Right lobe of liver (tissue), 6 donors: ENCODE results near the gene OR12D3. TPM values are rescaled to one million over a fixed set of nuclear protein-coding genes. Genes with fewer than 3 reads are reported as not detected.

Experiments used
- ATAC-seq, 4 donors: fragments of 200-7000 bp; cut with Tn5 transposase; one replicate each; pipeline ENCODE4 v1.9.1; 2020; ENCODE audit warnings: mild to moderate bottlenecking in 4 of 4, moderate library complexity in 4 of 4
- DNase-seq, 3 donors: peaks; one replicate each; pipeline ENCODE4 v3.0.0-alpha.2; 2020
- H3K27ac ChIP-seq, 3 donors: fragments of 200-600 bp; one replicate each; pipeline ENCODE4 v1.8.0; 2022
- H3K27me3 ChIP-seq, 2 donors: fragments of 200-600 bp; one replicate each; pipeline ENCODE4 v1.8.0; 2022
- H3K36me3 ChIP-seq, 4 donors: fragments of 200-600 bp; sonication (generic) in 1 of 4; one replicate each; pipeline versions ENCODE4 v1.5.1 to v1.8.0; 2017 to 2022; ENCODE audit warnings: control low read depth in 1 of 4
- H3K4me1 ChIP-seq, 4 donors: fragments of 200-600 bp; sonication (generic) in 1 of 4; one replicate each; pipeline versions ENCODE4 v1.5.1 to v1.8.0; 2017 to 2022; ENCODE audit warnings: control low read depth in 1 of 4
- H3K4me3 ChIP-seq, 3 donors: fragments of 200-600 bp; one replicate each; pipeline ENCODE4 v1.8.0; 2022
- H3K9me3 ChIP-seq, 4 donors: fragments of 200-600 bp; sonication (generic) in 1 of 4; one replicate each; pipeline versions ENCODE4 v1.5.1 to v1.8.0; 2017 to 2022; ENCODE audit warnings: control low read depth in 1 of 4
- POLR2A ChIP-seq: fragments of 450-650 bp; IDR thresholded peaks from one replicate; pipeline ENCODE4 v1.6.1; 2017; ENCODE audit warnings: antibody characterized with exemption, mild to moderate bottlenecking
- WGBS: methylation state at CpG from one replicate; pipeline ENCODE4 v1.1.6; 2018; ENCODE audit warnings: low coverage, low lambda C conversion rate; ENCODE audit not compliant: insufficient coverage; ENCODE audit errors: missing lambda C conversion rate; 5-methylcytosine and 5-hydroxymethylcytosine counted together
- intact Hi-C, 2 donors: fragments of 100-400 bp; cut with DNase I; formaldehyde crosslinking; loops; one replicate each; pipeline versions ENCODE4 v1.11.2 to v1.14.1; 2022
- total RNA-seq, 6 experiments: library from RNA; depleted of rRNA in 2 of 6; stranded (reverse); fragments of >200 nt in 2 of 6; fragmentation: NEBNext Ultra II Directional in 3 of 6; extraction: Animal tissue kit (Norgen Biotek cat#: 25700) in 3 of 6; gene quantifications; one replicate each; pipeline versions ENCODE4 v1.1.0 to v1.2.4, GENCODE V29; 2016 to 2023
- TF ChIP-seq, protein P1 (sequence below), 4 donors: fragments of 200-600 bp in 3 of 4; fragments of 450-650 bp in 1 of 4; IDR thresholded peaks; one replicate each; pipeline versions ENCODE4 v1.5.1 to v1.8.0; 2016 to 2022; ENCODE audit warnings: antibody characterized with exemption in 4 of 4, mild to moderate bottlenecking in 2 of 4
- donor health status: DM: no; HTN: yes; CAD: no.
- donor health status: DM: no; HTN: no; CAD: no.
- donor health status: DM: no; HTN: no; CAD: no.
- donor health status: DM: no; HTN: yes; CAD: no.
- donor health status: DM: no; HTN: yes; CAD: no.

OR12D3 gene
- total RNA-seq, 6 experiments from 2014 or later = not detected

DNA sequence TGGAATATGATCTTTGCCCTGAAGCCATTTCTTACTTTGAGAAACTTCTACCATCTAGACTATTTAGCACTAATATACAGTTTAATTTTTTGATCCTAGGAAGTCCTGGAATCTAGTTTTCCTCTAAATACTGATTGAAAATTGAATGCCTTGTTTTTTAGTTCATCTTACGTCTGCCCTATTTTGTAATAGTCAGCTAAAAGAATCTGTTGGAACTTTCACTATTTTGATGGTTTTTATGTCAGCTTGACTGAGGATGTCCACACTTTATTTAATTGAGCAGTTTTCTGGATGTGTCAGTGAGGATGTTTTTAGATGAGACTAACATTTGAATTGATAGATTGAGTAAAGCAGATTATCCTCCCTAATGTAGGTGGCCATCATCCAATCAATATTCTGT lies 28.7 kb upstream of the OR12D3 start:
- Histone ChIP-seq H3K4me1 (no peaks in the 10 kb centered on the region), H3K36me3 (no peaks in the 10 kb centered on the region), H3K4me3 (no peak overlapping the region), H3K27me3 (no peaks in the 10 kb centered on the region), H3K27ac (no peak overlapping the region), H3K9me3 (no peaks in the 10 kb centered on the region)
- no peak for ATAC-seq
- intact Hi-C loops = no loop called here
- no peak for TF ChIP-seq POLR2A
- TF ChIP-seq, protein P1, sequence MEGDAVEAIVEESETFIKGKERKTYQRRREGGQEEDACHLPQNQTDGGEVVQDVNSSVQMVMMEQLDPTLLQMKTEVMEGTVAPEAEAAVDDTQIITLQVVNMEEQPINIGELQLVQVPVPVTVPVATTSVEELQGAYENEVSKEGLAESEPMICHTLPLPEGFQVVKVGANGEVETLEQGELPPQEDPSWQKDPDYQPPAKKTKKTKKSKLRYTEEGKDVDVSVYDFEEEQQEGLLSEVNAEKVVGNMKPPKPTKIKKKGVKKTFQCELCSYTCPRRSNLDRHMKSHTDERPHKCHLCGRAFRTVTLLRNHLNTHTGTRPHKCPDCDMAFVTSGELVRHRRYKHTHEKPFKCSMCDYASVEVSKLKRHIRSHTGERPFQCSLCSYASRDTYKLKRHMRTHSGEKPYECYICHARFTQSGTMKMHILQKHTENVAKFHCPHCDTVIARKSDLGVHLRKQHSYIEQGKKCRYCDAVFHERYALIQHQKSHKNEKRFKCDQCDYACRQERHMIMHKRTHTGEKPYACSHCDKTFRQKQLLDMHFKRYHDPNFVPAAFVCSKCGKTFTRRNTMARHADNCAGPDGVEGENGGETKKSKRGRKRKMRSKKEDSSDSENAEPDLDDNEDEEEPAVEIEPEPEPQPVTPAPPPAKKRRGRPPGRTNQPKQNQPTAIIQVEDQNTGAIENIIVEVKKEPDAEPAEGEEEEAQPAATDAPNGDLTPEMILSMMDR (IDR thresholded peaks at IDR 0.05) = no peak
- WGBS = 73% methylated on average over 1 of the region's 1 CpG
- DNase-seq = no peak

DNA sequence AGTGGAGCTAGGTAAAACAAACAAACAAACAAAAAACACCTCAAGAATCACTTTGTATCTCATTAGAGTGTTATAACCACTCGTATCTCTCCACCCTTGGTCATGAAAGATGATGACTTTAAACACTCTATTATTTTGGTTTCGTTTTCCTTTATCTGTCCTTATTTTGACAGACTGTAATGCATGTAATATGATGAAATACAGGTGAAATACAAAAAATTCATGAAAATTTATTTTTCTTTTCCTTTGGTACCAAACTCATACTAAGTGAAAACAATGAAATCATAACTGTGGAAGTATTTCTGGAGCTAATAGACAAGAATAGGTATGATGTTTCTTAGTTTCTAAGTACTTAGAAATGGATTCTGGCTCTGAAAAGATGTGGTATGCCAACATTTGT lies 24.4 kb upstream of the OR12D3 start:
- Histone ChIP-seq H3K9me3 (no peaks in the 10 kb centered on the region), H3K36me3 (no peaks in the 10 kb centered on the region), H3K27ac (no peak overlapping the region), H3K27me3 (no peaks in the 10 kb centered on the region), H3K4me1 (no peaks in the 10 kb centered on the region), H3K4me3 (no peak overlapping the region)
- 54% methylated on average over 2 of the region's 2 CpGs for WGBS
- intact Hi-C loops = no loop called here
- TF ChIP-seq, protein P1 (IDR thresholded peaks at IDR 0.05) = no peak
- no peak for TF ChIP-seq POLR2A
- DNase-seq = no peak
- no peak for ATAC-seq

DNA sequence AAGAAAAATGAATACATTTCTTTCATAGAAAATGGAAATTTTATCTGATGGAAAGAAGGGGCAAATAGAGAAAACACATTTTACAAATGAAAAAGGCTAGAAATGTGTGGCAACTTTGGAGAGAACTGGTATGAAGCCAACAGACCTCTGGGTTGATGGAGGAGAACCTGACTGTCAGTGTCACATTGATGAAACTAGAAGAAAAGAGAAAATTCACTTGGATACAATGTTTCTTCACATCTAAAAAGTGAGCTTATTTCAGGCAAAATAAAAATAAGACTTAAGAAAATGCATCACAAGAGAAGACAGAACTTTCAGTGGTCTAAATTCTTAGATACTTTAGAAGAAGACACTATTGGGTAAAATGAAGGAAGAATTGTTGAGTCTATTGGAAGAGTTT lies 20.2 kb upstream of the OR12D3 start, which contains the start of gene OR12D2:
Gene OR12D2, plus strand, starts transcription at position 301 of the 400 bp plus-strand sequence. CDS start 1,069 bp downstream, outside the sequence.
- no peaks in the 10 kb centered on the region for H3K9me3 ChIP-seq
- H3K36me3 ChIP-seq = no peaks in the 10 kb centered on the region
- no peaks in the 10 kb centered on the region for H3K27me3 ChIP-seq
- DNase-seq = no peak
- no peaks in the 10 kb centered on the region for H3K4me1 ChIP-seq
- TF ChIP-seq, protein P1 (IDR thresholded peaks at IDR 0.05) = no peak
- no peak for TF ChIP-seq POLR2A
- no peak within 1 kb of the TSS for H3K27ac ChIP-seq
- intact Hi-C loops = no loop called here
- no peak within 1 kb of the TSS for H3K4me3 ChIP-seq
- no peak for ATAC-seq

DNA sequence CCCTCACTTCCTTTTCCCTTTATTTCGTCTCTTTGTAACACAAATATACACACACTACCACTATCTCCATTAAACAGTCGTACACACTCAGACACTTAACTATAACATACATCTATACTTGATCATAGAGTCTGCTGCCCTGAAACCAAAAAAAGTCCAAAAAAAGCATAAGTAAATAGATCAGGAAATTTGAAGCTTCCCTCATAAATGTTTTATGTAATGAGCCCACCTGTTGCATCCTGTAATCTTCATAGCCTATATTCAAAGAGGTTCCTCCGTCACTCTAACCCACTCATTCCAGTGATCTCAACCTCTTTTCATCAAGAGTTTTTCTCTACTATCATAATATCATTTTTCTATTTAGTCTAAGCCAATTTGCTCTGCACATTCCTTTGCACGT lies 13.4 kb upstream of the OR12D3 start:
- TF ChIP-seq, protein P1 (IDR thresholded peaks at IDR 0.05) = no peak
- TF ChIP-seq POLR2A = no peak
- no peak overlapping the region for H3K27ac ChIP-seq
- no peaks in the 10 kb centered on the region for H3K27me3 ChIP-seq
- H3K9me3 ChIP-seq = no peaks in the 10 kb centered on the region
- H3K4me3 ChIP-seq = no peak overlapping the region
- intact Hi-C loops = no loop called here
- ATAC-seq (no peak), DNase-seq (no peak)
- H3K36me3 ChIP-seq = no peaks in the 10 kb centered on the region
- H3K4me1 ChIP-seq = no peaks in the 10 kb centered on the region
- 41% methylated on average over 4 of the region's 4 CpGs for WGBS

DNA sequence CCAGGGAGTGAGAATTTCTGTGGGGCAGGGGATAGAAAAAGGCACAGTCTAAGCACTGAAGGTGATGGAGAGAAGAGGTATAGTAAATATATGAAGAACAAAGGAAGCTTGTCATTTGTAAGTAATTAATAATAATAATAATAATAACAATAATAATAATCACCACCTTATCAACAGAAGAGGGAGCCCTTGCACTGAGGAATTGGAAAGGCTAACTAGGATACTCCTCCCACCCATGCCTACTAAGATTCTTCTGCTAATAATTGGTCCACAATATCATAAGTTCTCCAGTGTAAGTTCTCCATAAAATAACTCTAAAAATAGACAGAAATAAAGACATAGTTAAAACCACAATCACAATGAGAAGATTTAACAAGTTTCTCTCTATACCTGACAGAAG lies 912 bp upstream of the OR12D3 start:
- ATAC-seq = no peak
- H3K36me3 ChIP-seq = no peaks in the 10 kb centered on the region
- no peak for DNase-seq
- no peaks in the 10 kb centered on the region for H3K27me3 ChIP-seq
- no peaks in the 10 kb centered on the region for H3K9me3 ChIP-seq
- intact Hi-C loops = no loop called here
- TF ChIP-seq, protein P1 (IDR thresholded peaks at IDR 0.05) = peak in 1 of 4 donors; percentile 5
- TF ChIP-seq POLR2A = no peak
- H3K4me1 ChIP-seq = no peaks in the 10 kb centered on the region
- H3K27ac ChIP-seq = no peak overlapping the region
- H3K4me3 ChIP-seq = no peak overlapping the region
